ENCODE measurements around the gene ERICH6.

ERICH6 gene

DNA sequence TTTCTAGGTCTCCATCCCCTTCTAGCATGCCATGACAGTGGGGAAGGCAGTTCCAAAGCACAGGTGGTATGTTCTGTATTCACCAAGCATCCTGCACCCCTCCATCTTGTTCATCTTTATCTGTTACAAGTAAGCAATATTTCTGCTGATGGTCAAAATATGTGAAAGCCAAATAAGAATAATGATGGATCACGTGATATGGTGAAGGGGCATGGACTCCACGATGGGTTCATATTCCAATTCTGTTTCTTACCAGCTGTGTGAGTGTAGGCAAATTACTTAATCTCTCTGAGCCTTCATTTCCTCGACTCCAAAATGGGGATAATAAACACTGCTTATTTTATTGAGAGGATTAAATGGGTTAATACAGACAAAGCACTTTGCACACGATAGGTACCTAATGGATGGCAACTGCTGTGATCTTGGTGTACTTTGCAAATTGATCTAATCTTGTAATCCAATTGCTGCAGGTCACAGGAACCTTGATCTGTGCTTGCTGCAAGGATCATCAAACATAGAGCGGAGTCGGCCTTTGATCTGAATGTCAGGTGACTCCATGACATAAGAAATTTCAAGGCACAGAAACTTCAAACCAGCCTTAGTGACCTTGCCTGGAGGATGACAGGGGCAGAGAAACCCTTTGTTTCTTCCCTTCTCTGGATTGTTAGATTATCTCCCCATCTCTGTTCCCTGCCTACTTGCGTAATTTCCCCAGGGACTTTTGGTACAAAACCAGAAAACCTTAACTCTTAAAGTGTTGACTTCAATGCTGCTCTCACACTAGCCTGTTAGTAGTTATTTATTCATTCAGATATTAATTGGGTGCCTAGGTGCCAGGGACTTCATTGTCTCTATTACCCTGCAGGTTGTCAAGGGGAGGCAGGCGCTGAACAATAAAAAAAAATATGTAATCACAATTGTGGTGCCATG, 33.4 kb upstream of the ERICH6 start:
- DNase-seq = no peak

DNA sequence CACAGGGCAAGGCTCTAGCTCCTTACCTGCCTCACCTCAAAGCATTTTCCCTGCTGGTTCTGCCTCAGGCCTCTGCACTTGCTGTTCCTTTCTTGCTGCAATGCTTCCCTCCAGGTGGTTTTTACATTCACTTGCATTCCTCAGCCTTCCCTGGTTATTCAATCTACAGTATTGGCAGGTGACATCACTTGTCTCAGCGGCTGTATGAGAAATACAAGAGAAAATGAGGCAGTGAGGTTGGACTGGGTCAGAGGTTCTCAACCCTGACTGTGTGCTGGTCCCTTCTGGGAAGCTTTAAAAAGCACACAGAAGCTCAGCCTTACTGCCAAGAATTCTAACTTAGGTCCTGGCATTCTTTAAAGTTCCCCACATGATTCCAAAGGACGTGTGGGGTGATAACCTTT, 32.6 kb upstream of the ERICH6 start:
- no peak for DNase-seq

DNA sequence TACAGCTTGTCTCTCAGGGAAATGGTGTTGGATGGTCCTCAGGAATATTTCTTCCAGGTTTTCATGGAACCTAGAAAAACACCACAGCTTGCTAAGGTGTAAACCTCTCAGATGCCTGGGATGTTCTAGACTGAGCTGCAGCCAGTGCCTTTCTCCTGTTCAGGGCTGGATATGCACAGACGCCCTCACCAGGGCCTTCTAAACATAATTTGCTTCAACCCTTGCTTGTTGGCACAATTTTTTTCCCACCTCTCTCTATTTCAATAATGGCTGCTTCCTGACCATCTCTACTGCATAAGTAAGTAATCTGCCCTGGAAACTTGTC, 31.0 kb upstream of the ERICH6 start:
- no peak for DNase-seq

DNA sequence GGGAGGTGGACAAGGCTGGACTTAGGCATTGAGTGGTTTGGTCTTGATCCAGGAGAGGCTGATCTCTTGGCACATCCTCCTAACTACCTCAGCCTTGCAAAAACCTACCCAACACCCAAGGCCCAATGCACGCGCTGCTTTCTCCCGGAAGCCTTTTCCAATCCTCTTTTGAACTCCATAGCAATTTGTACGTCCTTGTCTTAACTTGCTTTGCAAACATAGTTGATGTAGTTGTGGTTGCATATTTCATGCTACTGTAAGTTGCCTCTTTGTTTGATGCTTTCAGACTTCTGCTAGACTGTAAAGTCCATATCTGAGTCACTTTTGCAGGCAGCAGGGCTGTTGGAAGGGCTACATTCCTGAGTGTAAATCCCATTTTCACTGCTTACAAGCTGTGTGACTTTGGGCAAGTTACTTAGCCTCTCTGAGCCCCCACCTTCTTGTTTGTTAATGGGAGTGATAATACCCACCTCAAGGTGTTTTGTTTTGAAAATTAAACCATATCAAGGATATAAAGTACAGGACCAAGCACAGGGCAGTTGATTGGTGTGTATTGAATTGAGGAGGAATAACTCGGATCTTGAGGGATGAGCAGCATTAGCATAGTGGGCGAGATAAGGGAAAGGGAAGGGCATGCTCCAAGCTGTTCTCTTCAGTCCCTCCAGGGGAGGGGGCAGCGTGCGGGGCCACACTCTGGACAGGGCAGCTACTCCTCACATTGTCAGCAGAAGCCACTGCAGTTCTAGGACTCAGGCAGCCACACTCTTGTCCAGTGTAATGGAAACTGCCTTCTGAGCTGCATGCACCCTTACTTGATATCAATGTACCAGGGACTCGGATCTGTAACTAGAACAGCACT, 30.4 kb upstream of the ERICH6 start:
- DNase-seq = no peak

DNA sequence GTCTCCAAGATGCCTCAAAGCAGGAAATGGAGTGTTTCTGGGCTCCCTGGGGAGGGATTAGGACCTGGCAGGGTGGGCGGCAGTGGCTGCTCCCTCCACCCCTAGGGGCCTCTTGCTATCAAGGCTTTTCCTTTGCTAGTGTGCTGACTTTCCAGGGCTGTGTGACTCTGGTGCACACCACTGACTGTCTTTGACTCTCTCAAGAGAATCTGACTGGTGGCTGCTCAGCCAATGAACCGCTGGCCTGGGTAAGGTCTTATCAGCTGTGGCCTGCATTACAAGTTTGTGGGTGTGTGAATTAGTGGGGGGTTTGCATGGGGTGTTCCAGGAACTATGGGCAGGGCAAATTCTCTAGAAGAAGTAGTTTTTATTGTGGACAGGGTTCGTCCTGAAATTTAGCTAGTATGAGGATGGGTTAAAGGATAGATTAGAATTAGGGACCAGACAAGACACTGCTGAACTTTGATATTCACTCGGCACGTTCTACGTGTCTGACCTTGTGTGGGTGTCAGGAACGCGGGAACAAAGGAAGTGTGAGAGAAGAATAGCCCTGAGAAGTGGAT, 29.7 kb upstream of the ERICH6 start:
- no peak for DNase-seq

DNA sequence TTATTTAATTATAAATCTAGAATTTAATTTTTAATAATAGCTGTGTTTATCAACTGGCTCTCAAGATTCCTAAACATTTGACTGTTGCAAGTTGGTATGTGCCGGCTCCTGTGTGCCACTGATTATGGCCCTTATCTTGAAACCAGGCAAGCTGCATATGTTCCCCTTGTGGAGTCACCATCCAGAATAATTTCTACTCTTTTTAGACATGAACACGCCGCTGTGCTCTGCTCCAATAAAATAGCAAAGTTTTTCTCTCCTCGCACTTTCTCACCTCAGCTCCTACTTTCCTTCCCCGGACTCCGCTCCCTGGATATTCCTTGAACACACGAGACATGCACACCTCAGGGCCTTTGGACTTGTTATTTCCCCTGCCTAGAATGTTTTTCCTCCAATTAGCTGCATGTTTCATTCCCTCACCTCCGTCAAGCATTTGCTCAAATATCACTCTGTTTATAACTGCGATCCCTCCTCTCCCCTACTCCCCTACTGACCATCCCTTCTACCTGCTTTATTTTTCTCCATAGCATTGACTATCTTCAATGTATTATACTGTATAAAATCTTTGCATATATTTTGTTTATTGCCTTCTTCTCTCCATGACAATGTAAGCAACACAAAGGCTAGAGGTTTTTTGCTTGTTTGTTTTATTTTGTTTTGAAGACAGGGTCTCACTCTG, 26.1 kb upstream of the ERICH6 start:
- no peak for DNase-seq

DNA sequence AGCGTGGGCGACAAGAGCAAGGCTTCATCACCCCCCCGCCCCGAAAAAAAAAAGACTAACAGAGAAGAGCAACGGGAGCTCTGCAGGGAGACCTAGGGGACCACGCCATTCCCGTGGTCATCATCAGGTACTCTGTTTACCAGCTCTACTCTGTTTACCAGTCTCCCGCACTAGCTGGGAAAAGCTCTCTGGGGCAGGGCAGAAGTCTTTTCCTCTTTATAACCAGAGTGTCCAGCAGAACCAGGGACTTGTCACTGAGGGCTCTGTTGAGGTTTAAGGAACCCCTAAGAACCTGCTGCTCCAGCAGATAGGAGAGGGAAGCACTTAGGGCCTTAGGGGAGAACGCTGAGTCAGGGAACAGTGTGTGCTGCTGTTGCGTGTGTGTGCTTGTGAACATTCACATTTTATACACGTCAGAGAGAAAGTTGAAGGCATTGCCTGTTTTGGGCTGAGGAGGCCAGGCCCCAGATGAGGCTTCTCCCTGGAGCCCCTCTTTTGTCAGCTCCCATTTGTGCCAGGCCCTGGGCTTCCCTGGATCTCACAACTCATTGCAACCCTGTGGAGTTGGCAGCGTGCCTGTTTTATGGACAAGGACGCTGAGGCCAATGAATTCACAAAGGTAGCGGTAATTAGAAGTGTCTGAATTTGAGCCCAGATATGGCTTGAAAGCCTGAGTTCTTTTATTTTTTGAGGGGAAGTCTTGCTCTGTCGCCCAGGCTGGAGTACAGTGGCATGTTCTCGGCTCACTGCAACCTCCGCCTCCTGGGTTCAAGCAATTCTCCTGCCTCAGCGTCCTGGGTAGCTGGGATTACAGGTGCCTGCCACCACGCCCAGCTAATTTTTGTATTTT, 24.2 kb upstream of the ERICH6 start:
- DNase-seq = no peak

DNA sequence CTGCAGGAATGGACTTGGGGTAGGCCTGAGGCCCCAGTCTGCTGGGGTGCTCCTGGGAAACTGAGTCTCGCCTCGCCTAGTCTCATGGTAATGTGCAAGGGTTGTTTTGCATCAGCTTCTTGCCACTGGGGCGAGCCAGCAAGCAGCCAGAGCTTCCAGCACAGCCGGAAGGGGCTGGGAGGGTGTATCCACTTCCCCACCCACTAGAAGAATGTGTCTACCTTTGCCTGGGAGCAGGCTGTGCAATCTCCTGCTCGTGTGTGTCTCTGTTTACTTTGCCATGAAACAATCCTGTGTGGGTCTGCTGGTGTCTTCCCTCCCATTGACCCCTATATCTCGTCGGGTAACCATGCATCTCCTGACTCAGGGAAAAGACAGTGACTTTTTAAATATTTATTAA, 21.8 kb upstream of the ERICH6 start:
- no peak for DNase-seq

DNA sequence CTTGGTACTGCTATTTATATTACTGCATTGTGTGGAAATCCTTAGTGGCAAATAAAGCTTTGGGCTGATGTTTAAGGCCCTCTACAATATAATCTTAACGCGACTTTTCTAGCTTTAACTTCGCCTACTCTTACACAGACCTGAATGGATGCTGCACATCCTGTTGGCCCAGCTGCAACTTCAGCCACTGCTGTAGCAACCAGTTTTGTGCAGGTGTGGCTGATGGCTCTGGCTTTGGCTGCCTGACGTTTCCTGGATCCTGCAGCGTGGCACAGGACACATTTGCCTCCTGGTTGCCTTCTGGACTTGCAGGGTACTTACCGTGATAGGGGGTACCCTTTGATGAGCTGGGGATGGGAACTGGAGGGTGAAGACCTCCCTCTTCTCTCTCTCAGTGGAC, 20.2 kb upstream of the ERICH6 start:
- DNase-seq = no peak

DNA sequence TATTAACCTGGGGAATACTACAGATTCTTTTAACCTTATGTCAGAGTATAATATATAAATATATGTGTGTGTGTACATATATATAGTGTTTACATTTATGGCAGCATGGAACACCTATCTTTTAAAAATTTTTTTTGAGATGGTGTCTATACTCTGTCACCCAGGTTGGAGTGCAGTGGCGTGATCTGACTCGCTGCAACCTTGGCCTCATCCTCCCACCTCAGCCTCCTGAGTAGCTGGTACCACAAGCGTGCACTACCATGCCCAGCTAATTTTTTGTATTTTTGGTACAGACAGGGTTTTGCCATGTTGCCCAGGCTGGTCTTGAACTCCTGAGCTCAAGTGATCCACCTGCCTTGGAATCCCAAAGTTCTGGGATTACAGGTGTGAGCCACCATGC, 18.5 kb upstream of the ERICH6 start:
- DNase-seq = no peak

DNA sequence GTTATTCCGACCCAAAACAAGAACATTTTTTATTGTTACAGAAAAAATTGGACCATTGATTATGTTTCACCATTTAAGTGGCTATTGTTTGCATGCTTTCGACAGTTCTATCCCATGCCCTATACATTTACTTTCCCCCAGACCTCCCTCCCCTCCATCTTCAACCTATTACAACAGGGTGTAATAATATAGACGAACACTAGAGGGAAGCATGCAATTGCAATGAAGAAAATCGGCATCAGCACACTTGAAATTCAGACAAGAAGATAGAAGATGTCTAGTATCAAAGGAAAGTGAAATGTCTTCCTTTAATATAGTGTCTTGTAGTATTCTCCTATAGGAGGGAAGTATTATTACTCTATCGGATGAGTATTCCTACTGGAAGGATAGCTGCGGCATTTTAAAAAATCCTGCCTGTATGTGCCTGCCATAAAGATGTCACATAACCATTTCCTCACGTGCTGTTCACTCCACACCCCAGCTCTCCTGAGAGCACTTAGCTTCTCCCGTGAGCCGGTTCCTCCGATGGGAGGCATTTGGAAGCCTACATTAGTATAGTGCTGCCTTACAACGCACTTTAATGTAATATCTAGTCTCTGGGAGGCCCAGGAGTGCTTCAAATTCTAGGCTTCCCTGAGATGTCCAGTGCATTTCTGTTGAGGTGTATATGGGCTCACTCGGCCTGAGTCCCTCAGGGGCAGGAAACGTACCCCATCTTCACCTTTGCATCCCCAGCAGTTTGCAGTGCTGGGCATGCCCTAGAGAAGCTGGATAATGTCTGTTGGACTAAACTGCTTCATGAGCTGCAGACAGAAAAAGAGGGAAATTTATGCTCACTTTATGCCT, 17.8 kb upstream of the ERICH6 start:
- DNase-seq = peak; percentile 47

DNA sequence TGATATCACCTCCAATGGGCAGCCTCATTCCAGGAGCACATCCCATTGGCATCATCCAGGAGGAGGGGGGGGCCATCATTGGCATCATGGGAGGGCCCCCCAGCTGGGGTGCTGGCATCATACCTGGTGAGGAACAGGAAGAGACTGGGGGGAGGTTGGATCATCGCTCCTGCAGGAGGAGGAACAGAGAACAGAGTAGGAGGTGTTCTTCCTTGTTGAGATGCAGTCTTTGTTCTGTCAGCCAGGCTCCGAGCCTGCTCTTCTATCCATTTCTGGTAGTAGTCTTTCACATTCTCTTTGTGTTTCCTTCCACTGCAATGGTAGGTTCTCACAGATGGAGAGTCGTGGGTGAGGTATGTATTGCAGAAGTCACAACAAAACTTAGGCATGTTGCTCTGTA, 16.7 kb upstream of the ERICH6 start:
- no peak for DNase-seq

DNA sequence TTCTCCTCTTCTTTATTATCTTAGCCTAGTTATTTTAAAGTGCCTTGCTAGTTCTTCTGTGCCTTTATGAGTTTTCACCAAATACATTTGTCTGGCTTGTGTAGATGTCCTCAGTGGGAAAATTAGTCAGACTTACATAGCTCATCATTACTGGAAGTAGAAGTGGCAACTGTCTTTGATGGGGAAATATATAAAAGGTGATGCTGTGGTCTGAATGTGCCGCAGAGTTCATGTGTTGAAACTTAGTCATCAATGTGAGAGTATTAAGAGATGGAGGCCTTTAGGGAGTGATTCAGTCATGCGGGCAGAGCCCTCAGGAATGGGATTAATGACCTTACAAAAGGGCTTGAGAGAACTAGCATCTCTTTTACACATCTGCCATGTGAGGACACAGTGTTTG, 6.4 kb upstream of the ERICH6 start:
- DNase-seq = no peak

DNA sequence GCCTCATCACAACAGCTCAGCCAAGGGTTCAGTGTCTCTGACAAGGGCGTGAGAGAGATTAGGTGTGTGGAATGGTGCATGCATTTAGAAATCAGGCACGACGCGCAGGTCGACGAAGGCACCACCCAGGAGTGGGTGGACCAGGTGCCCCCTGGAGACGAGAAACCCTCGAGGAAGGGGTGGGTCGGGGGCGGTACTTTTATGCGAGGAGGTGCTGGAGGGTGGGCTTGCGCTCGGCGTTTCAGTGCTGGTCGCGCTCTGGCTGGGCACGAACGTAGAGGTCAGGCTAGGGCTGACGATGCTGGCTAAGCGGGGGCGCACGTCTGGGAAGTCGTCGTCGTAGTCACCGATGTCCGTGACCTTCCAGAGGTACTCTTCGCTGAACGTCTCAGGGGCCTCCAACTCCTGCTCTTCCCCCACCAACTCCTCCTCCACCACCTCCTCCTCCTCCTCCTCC, 393 bp downstream of the ERICH6 start:
- DNase-seq = no peak

DNA sequence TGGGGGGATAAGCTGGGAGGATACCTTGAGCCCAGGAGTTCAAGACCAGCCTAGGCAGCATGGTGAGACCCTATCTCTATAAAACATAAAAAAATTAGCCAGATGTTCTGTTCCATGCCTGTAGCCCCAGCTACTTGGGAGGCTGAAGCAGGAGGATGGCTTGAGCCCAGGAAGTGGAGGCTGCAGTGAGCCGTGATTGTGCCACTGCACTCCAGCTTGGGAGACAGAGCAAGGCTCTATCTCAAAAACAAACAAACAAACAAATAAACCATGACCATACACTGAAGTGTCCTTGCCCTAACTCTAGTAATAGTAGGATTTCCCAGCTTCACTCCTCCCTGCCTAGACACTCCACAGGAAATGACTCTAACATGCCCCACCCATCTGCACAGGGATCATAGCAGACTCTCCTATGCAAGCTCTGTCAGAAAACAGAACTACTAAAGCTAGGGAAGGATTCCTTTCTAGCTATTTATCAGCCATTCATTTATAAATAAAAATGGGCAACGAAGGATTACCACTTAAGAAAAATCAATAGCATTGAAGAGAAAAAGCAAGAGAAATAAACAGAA, 4.6 kb downstream of the ERICH6 start:
- no peak for DNase-seq

DNA sequence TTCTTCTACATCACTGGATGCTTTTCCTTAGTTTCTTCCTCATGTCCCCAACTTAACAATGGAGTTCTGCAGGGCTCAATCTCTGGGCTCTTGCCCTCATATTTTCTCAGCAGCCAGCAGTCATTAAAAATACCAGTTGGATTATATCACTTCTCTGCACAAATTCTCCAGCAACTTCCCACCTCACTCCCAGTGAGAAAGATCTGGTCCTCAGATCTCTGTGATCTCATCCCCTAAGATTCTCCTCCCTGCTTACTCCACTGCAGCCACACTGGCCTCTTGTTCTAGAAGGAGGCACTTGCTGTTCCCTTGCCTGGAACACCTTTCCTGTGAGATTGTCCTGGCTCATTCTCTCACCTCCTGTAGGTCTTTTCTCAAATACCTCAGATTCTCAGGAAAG, 6.1 kb downstream of the ERICH6 start:
- DNase-seq = no peak

DNA sequence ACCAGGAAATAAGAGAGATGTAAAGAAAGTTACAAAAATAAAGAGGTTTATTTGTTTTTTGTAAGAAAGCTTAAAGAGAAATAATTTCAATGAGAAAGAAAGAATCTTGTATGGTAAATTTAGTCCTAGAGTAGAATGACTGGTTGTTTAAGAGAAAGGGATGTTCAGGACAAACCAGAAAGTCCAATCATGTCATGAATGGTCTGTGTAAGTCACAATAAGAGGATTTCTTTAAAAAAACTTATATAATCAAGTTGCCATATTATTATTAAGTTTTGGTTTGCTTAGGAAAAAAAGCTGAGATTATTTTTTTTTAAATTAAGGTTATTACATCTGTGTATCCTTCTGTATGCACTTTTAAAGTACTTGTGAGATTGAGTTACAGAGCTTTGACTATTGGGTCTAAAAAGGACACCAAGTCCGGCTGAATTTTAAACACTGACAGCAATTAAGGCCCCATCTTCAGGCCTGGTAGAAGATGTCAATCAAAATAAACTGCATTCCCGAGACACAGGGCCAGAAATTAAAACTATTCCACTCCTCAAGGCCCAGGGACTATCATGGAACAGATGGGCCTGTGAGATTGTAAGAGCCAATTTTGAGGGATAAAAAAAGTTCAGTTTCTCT, 12.2 kb downstream of the ERICH6 start:
- DNase-seq = no peak

DNA sequence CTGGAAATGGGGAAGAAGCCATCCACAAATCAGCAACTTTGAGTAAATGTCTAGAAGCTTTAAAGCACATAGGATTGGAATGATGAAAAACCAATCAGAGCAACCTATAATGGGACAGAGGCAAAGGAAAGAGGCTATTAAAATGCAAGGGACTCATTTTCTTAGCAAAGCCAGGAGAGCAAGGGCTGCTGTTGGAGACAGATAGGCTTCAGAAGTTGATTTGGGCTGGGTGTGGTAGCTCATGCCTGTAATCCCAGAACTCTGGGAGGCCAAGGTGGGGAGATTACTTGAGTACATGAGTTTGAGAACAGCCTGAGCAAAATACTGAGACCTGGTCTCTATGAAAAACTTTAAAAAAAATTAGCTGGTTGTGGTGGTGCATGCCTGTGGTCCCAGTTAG, 16.1 kb downstream of the ERICH6 start:
- no peak for DNase-seq

DNA sequence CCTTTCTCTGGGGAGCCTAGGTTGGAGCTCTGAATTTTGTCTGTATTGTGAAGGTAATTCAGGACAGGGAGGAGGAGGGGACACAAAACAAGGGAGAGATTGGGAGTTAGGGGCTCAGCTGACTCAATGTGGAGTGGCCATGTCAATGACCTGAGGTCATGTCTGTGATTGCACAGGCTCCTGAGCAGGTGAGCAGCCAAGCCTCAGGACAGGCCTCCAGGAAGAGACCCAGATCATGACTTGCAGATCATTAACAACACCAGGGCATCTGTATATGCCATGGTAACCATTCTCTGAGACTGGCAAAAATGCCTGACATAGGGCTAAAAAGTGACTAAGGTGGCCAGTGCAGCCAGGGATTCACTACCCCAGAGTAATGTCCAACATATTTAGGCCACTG, 20.9 kb downstream of the ERICH6 start:
- DNase-seq = no peak

DNA sequence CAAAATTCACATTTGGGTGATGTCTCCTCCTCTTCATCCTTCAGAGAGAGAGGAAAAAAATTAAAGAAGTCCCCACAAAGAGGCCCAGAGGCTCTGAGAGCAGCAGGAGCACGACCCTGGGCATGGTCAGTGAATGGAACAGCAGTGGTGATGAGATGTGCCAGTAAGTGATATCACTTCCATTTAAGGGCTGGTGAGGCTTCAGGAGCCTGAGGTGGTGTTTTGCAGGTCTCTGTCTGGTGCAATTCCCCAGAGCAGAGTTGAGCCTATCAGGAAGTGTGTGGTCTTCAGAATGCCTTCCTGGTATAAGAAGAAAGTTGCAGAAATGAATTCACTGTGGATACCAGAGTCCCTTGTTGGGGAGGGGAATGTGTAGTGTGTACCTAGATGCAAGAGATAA, 21.4 kb downstream of the ERICH6 start:
- DNase-seq = no peak
